Activated naive CD4-positive, alpha-beta T cell treated with anti-CD3 and anti-CD28 coated beads, Interleukin-2, amount 50 U/mL, for 72 hours (primary cell): ENCODE measurements around the gene UQCRC1. TPM values are rescaled to one million over a fixed set of nuclear protein-coding genes. Genes with fewer than 3 reads are reported as not detected.
A peak's percentile ranks its signal among the peaks of the same experiment; 100 is the strongest.

ENCODE experiments used
- ATAC-seq, 2 donors: fragments of 150-1000 bp; cut with Tn5 transposase; 2 replicates each; pipeline ENCODE4 v1.10.0; 2021; ENCODE audit warnings: mild to moderate bottlenecking in 2 of 2, moderate library complexity in 2 of 2
- DNase-seq, 2 donors: peaks; one replicate each; pipeline ENCODE4 v3.0.0; 2021 to 2022; ENCODE audit warnings: low spot score in 2 of 2
- H3K27ac Mint-ChIP-seq, 2 donors: one replicate each; pipeline ENCODE4 v1.8.0; 2022; ENCODE audit warnings: mild to moderate bottlenecking in 2 of 2, mixed read lengths in 2 of 2
- H3K36me3 Mint-ChIP-seq, 2 donors: one replicate each; pipeline ENCODE4 v1.8.0; 2022; ENCODE audit warnings: mixed read lengths in 2 of 2
- H3K9me3 Mint-ChIP-seq, 2 donors: one replicate each; pipeline ENCODE4 v1.8.0; 2022; ENCODE audit warnings: mixed read lengths in 2 of 2
- total RNA-seq, 2 donors: library from RNA; stranded (reverse); gene quantifications; one replicate each; pipeline ENCODE4 v1.2.3, GENCODE V29; 2022

The UQCRC1 gene
- total RNA-seq, 2 donors from 2014 or later: 257 to 269 TPM

- Mint-ChIP-seq H3K9me3 (peaks cover 10 to 17% of the 10 kb centered on the region in 2 donors), H3K27ac (no peak overlapping the region), H3K36me3 (peaks cover 10 to 29% of the 10 kb centered on the region in 2 donors)
- ATAC-seq (no peak), DNase-seq (no peak)
These were observed 10.4 kb upstream of the UQCRC1 start for GRCh38 chr3:48619541-48620524.

- DNase-seq (no peak), ATAC-seq (no peak)
- H3K36me3 Mint-ChIP-seq: peaks cover 13 to 35% of the 10 kb centered on the region in 2 donors
- peak overlapping the region in 1 of 2 donors; percentile 67 for H3K27ac Mint-ChIP-seq
- peaks cover 10 to 17% of the 10 kb centered on the region in 2 donors for H3K9me3 Mint-ChIP-seq
These were observed 8.1 kb upstream of the UQCRC1 start for GRCh38 chr3:48617559-48617958.

- peaks cover 21 to 37% of the 10 kb centered on the region in 2 donors for H3K36me3 Mint-ChIP-seq
- peak overlapping the region; percentile 95 to 96 for H3K27ac Mint-ChIP-seq
- H3K9me3 Mint-ChIP-seq: peaks cover 10 to 17% of the 10 kb centered on the region in 2 donors
- DNase-seq (no peak), ATAC-seq (peak; percentile 53 to 62)
These were observed 4.6 kb upstream of the UQCRC1 start for GRCh38 chr3:48614044-48614443.

GRCh38 chr3:48612309-48612708 is 2.9 kb upstream of the UQCRC1 start:
- DNase-seq (no peak), ATAC-seq (no peak)
- H3K27ac Mint-ChIP-seq: peak overlapping the region in 1 of 2 donors; percentile 95
- peaks cover 30 to 35% of the 10 kb centered on the region in 2 donors for H3K36me3 Mint-ChIP-seq
- peaks cover 3 to 7% of the 10 kb centered on the region in 2 donors for H3K9me3 Mint-ChIP-seq

GRCh38 chr3:48607519-48607918 is 1.9 kb downstream of the UQCRC1 start:
- H3K9me3 Mint-ChIP-seq: no peaks in the 10 kb centered on the region
- peaks cover 27 to 29% of the 10 kb centered on the region in 2 donors for H3K36me3 Mint-ChIP-seq
- peak overlapping the region in 1 of 2 donors; percentile 92 for H3K27ac Mint-ChIP-seq
- ATAC-seq (no peak), DNase-seq (no peak)

- Mint-ChIP-seq H3K36me3 (peaks cover 11 to 13% of the 10 kb centered on the region in 2 donors), H3K27ac (no peak overlapping the region), H3K9me3 (no peaks in the 10 kb centered on the region)
- no peak for DNase-seq
- no peak for ATAC-seq
These were observed 7.8 kb downstream of the UQCRC1 start for GRCh38 chr3:48601622-48601994.

GRCh38 chr3:48600711-48601621 is 8.5 kb downstream of the UQCRC1 start:
- H3K36me3 Mint-ChIP-seq: peaks cover 11 to 13% of the 10 kb centered on the region in 2 donors
- no peak for DNase-seq
- ATAC-seq: no peak
- H3K9me3 Mint-ChIP-seq: no peaks in the 10 kb centered on the region
- no peak overlapping the region for H3K27ac Mint-ChIP-seq

- peaks cover 10 to 13% of the 10 kb centered on the region in 2 donors for H3K36me3 Mint-ChIP-seq
- no peaks in the 10 kb centered on the region for H3K9me3 Mint-ChIP-seq
- H3K27ac Mint-ChIP-seq: peak overlapping the region in 1 of 2 donors; percentile 12
These were observed 9.7 kb downstream of the UQCRC1 start for GRCh38 chr3:48599509-48600285.

GRCh38 chr3:48599077-48599501 is 10.4 kb downstream of the UQCRC1 start:
- no peak for DNase-seq
- peaks cover 5 to 13% of the 10 kb centered on the region in 2 donors for H3K36me3 Mint-ChIP-seq
- H3K27ac Mint-ChIP-seq: peak overlapping the region in 1 of 2 donors; percentile 12
- no peak for ATAC-seq
- H3K9me3 Mint-ChIP-seq: no peaks in the 10 kb centered on the region

More at GRCh38 chr3:48599509-48600285, 9.7 kb downstream of the UQCRC1 start:
- no peak for DNase-seq
- ATAC-seq: no peak

- no peaks in the 10 kb centered on the region for H3K9me3 Mint-ChIP-seq
- peaks cover 5 to 13% of the 10 kb centered on the region in 2 donors for H3K36me3 Mint-ChIP-seq
- ATAC-seq: no peak
- H3K27ac Mint-ChIP-seq: peak overlapping the region in 1 of 2 donors; percentile 1
- DNase-seq: no peak
These were observed 10.9 kb downstream of the UQCRC1 start for GRCh38 chr3:48598323-48599076.

- DNase-seq: no peak
- H3K9me3 Mint-ChIP-seq: no peaks in the 10 kb centered on the region
- no peak for ATAC-seq
- H3K27ac Mint-ChIP-seq: peak overlapping the region; percentile 1 to 81
- H3K36me3 Mint-ChIP-seq: peaks cover 2 to 4% of the 10 kb centered on the region in 2 donors
These were observed 12.0 kb downstream of the UQCRC1 start for GRCh38 chr3:48597408-48597800.

- DNase-seq (no peak), ATAC-seq (no peak)
- no peaks in the 10 kb centered on the region for H3K9me3 Mint-ChIP-seq
- H3K36me3 Mint-ChIP-seq: no peaks in the 10 kb centered on the region
- H3K27ac Mint-ChIP-seq: peak overlapping the region; percentile 58 to 81
These were observed 12.6 kb downstream of the UQCRC1 start for GRCh38 chr3:48596676-48597407.

- DNase-seq (no peak), ATAC-seq (no peak)
- no peaks in the 10 kb centered on the region for H3K36me3 Mint-ChIP-seq
- no peaks in the 10 kb centered on the region for H3K9me3 Mint-ChIP-seq
- H3K27ac Mint-ChIP-seq: peak overlapping the region; percentile 58 to 75
These were observed 13.3 kb downstream of the UQCRC1 start for GRCh38 chr3:48596157-48596556.

- Mint-ChIP-seq H3K36me3 (no peaks in the 10 kb centered on the region), H3K9me3 (no peaks in the 10 kb centered on the region), H3K27ac (peak overlapping the region in 1 of 2 donors; percentile 58)
- ATAC-seq (peak in 1 of 2 donors; percentile 2), DNase-seq (no peak)
These were observed 13.8 kb downstream of the UQCRC1 start for GRCh38 chr3:48595526-48596121.
